Measurements from ENCODE around the gene RAB11A.

Gene RAB11A

GRCh38 chr15:65936282-65936681 is 67.0 kb downstream of the RAB11A start:
- Histone ChIP-seq H3K9ac (ENCODE audit: low read depth, low read length, poor library complexity) (no peak overlapping the region), H2AFZ (ENCODE audit: low read length) (no peak overlapping the region), H3K4me3 (ENCODE audit: low read length in 2 of 2) (no peak overlapping the region), H3K18ac (ENCODE audit: low read length) (no peak overlapping the region), H2BK15ac (ENCODE audit: low read length) (no peak overlapping the region), H3K14ac (ENCODE audit: low read length) (no peak overlapping the region), H4K8ac (ENCODE audit: low read depth, low read length) (no peak overlapping the region), H3K4ac (ENCODE audit: low read length) (no peak overlapping the region), H2AK5ac (ENCODE audit: low read depth, low read length) (no peak overlapping the region), H2BK120ac (ENCODE audit: low read depth, low read length) (no peak overlapping the region), H4K91ac (ENCODE audit: low read depth, low read length, poor library complexity) (no peak overlapping the region), H3K4me1 (ENCODE audit: control insufficient read depth in 2 of 2, insufficient read depth in 1 of 2, low read depth in 1 of 2, low read length in 2 of 2) (no peaks in the 10 kb centered on the region), H3K9me3 (replicated peaks in 1 of 2; ENCODE audit: control insufficient read depth in 2 of 2, insufficient read depth in 1 of 2, low read depth in 1 of 2, low read length in 2 of 2) (no peaks in the 10 kb centered on the region), H3K79me1 (ENCODE audit: low read depth, low read length) (no peaks in the 10 kb centered on the region), H2BK12ac (ENCODE audit: low read length) (no peak overlapping the region), H3K36me3 (replicated peaks in 1 of 2; ENCODE audit: control insufficient read depth in 2 of 2, insufficient read depth in 2 of 2, low read length in 2 of 2) (no peaks in the 10 kb centered on the region), H3K27ac (replicated peaks; ENCODE audit: low read length) (no peak overlapping the region), H2BK5ac (ENCODE audit: low read length) (no peak overlapping the region), H3K27me3 (ENCODE audit: control insufficient read depth in 3 of 3, insufficient read depth in 3 of 3, low read depth in 1 of 3, low read length in 3 of 3) (peaks cover 0 to 1% (median 0%) of the 10 kb centered on the region in 3 experiments), H3K23ac (ENCODE audit: low read depth, low read length, poor library complexity) (no peak overlapping the region), H3K4me2 (ENCODE audit: insufficient read depth, low read length, poor library complexity, severe bottlenecking) (no peak overlapping the region)
- no CpG with 5 or more reads among the region's 1 CpG for WGBS, 2 donors (ENCODE audit: extremely low coverage in 2 of 2, insufficient read length in 2 of 2, insufficient replicate concordance in 1 of 2)
- no peak for DNase-seq (ENCODE audit: low spot score)

DNA sequence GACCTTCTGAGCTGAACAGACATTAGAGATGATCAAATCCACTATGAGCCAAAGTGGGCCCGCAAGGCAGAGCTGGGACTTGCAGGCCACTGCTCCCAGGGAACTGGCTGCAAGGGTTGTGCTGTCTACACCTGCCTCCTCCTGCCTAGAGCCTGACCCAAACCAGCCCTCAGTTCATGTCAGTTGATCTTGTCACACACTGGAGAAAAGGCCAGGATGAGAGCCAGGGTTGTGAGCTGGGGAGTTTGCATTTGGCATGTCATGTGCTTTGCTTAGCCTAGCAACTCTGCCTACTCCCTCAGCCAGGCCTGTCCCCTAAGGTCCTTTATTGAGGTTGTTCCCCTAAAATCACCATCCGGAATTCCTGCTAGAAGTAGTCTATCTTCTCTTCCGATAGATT is 67.8 kb downstream of the RAB11A start:
- H3K23ac ChIP-seq (ENCODE audit: low read depth, low read length, poor library complexity), result no peak overlapping the region
- no peak for DNase-seq (ENCODE audit: low spot score)
- no peak overlapping the region for H3K4me3 ChIP-seq (ENCODE audit: low read length in 2 of 2)
- WGBS, 2 donors (ENCODE audit: extremely low coverage in 2 of 2, insufficient read length in 2 of 2, insufficient replicate concordance in 1 of 2), result no CpG with 5 or more reads among the region's 3 CpGs
- H4K91ac ChIP-seq (ENCODE audit: low read depth, low read length, poor library complexity), result no peak overlapping the region
- no peaks in the 10 kb centered on the region for H3K4me1 ChIP-seq (ENCODE audit: control insufficient read depth in 2 of 2, insufficient read depth in 1 of 2, low read depth in 1 of 2, low read length in 2 of 2)
- no peak overlapping the region for H3K27ac ChIP-seq (replicated peaks; ENCODE audit: low read length)
- no peak overlapping the region for H2BK5ac ChIP-seq (ENCODE audit: low read length)
- H3K4me2 ChIP-seq (ENCODE audit: insufficient read depth, low read length, poor library complexity, severe bottlenecking), result no peak overlapping the region
- no peak overlapping the region for H4K8ac ChIP-seq (ENCODE audit: low read depth, low read length)
- H3K36me3 ChIP-seq (replicated peaks in 1 of 2; ENCODE audit: control insufficient read depth in 2 of 2, insufficient read depth in 2 of 2, low read length in 2 of 2), result no peaks in the 10 kb centered on the region
- no peak overlapping the region for H3K4ac ChIP-seq (ENCODE audit: low read length)
- no peak overlapping the region for H3K14ac ChIP-seq (ENCODE audit: low read length)
- no peak overlapping the region for H2BK15ac ChIP-seq (ENCODE audit: low read length)
- H3K27me3 ChIP-seq (ENCODE audit: control insufficient read depth in 3 of 3, insufficient read depth in 3 of 3, low read depth in 1 of 3, low read length in 3 of 3), result peaks cover 0 to 8% (median 0%) of the 10 kb centered on the region in 3 experiments
- H3K9ac ChIP-seq (ENCODE audit: low read depth, low read length, poor library complexity), result no peak overlapping the region
- no peak overlapping the region for H2BK120ac ChIP-seq (ENCODE audit: low read depth, low read length)
- no peak overlapping the region for H2AK5ac ChIP-seq (ENCODE audit: low read depth, low read length)
- no peaks in the 10 kb centered on the region for H3K79me1 ChIP-seq (ENCODE audit: low read depth, low read length)
- no peak overlapping the region for H2AFZ ChIP-seq (ENCODE audit: low read length)
- H3K18ac ChIP-seq (ENCODE audit: low read length), result no peak overlapping the region
- no peak overlapping the region for H2BK12ac ChIP-seq (ENCODE audit: low read length)
- no peaks in the 10 kb centered on the region for H3K9me3 ChIP-seq (replicated peaks in 1 of 2; ENCODE audit: control insufficient read depth in 2 of 2, insufficient read depth in 1 of 2, low read depth in 1 of 2, low read length in 2 of 2)

DNA sequence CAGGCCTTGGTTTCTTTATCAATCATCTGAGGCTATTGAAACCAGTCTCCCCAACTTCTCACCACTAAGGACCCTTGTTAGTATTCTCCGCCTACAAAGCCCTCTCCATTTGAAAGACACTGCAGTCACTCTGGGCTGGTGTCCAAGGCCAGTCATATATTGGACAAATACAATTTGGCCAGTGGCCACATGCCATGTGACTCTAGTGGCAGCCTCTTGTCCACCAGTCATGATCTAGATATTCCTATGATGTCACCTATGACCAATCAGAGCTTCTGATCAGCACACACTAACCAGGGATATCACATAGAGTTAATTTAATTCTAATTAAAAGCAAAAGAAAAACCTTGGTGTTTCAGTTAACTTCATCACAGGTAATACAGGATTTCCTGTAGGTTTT is 68.2 kb downstream of the RAB11A start:
- Histone ChIP-seq H3K4me1 (ENCODE audit: control insufficient read depth in 2 of 2, insufficient read depth in 1 of 2, low read depth in 1 of 2, low read length in 2 of 2) (no peaks in the 10 kb centered on the region), H2BK120ac (ENCODE audit: low read depth, low read length) (no peak overlapping the region), H4K8ac (ENCODE audit: low read depth, low read length) (no peak overlapping the region), H3K4me2 (ENCODE audit: insufficient read depth, low read length, poor library complexity, severe bottlenecking) (no peak overlapping the region), H4K91ac (ENCODE audit: low read depth, low read length, poor library complexity) (no peak overlapping the region), H3K18ac (ENCODE audit: low read length) (no peak overlapping the region), H3K27ac (replicated peaks; ENCODE audit: low read length) (no peak overlapping the region), H3K14ac (ENCODE audit: low read length) (no peak overlapping the region), H3K36me3 (replicated peaks in 1 of 2; ENCODE audit: control insufficient read depth in 2 of 2, insufficient read depth in 2 of 2, low read length in 2 of 2) (no peaks in the 10 kb centered on the region), H3K4ac (ENCODE audit: low read length) (no peak overlapping the region), H2BK12ac (ENCODE audit: low read length) (no peak overlapping the region), H3K9me3 (replicated peaks in 1 of 2; ENCODE audit: control insufficient read depth in 2 of 2, insufficient read depth in 1 of 2, low read depth in 1 of 2, low read length in 2 of 2) (no peaks in the 10 kb centered on the region), H3K9ac (ENCODE audit: low read depth, low read length, poor library complexity) (no peak overlapping the region), H2BK5ac (ENCODE audit: low read length) (no peak overlapping the region), H3K79me1 (ENCODE audit: low read depth, low read length) (no peaks in the 10 kb centered on the region), H3K23ac (ENCODE audit: low read depth, low read length, poor library complexity) (no peak overlapping the region), H2AFZ (ENCODE audit: low read length) (no peak overlapping the region), H3K27me3 (ENCODE audit: control insufficient read depth in 3 of 3, insufficient read depth in 3 of 3, low read depth in 1 of 3, low read length in 3 of 3) (peaks cover 0 to 10% (median 0%) of the 10 kb centered on the region in 3 experiments), H2BK15ac (ENCODE audit: low read length) (no peak overlapping the region), H2AK5ac (ENCODE audit: low read depth, low read length) (no peak overlapping the region), H3K4me3 (ENCODE audit: low read length in 2 of 2) (no peak overlapping the region)
- no CpG with 5 or more reads among the region's 1 CpG for WGBS, 2 donors (ENCODE audit: extremely low coverage in 2 of 2, insufficient read length in 2 of 2, insufficient replicate concordance in 1 of 2)
- no peak for DNase-seq (ENCODE audit: low spot score)

DNA sequence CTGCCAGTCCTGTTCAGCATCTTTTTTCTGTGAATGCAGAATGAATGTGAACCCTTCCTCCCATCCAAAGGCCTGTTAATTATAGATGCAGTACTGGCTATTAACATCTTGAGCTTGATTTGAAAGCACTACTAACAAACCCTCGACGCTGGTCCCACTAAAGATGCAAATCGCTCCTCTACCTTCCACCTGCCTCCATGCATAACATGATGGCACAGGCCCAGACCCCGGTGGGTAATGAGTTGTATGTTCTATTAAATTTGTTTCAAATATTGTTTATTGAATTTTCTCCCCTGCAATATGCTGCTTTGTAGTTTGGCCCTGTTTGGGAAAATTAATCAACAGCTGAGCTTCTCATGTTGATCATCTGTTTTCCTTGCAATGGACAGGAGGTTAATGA is 69.3 kb downstream of the RAB11A start:
- H4K8ac ChIP-seq (ENCODE audit: low read depth, low read length), result no peak overlapping the region
- H2BK5ac ChIP-seq (ENCODE audit: low read length), result no peak overlapping the region
- H3K36me3 ChIP-seq (replicated peaks in 1 of 2; ENCODE audit: control insufficient read depth in 2 of 2, insufficient read depth in 2 of 2, low read length in 2 of 2), result no peaks in the 10 kb centered on the region
- H3K9ac ChIP-seq (ENCODE audit: low read depth, low read length, poor library complexity), result no peak overlapping the region
- no peak overlapping the region for H2BK120ac ChIP-seq (ENCODE audit: low read depth, low read length)
- H2BK15ac ChIP-seq (ENCODE audit: low read length), result no peak overlapping the region
- H3K4me1 ChIP-seq (ENCODE audit: control insufficient read depth in 2 of 2, insufficient read depth in 1 of 2, low read depth in 1 of 2, low read length in 2 of 2), result no peaks in the 10 kb centered on the region
- H3K23ac ChIP-seq (ENCODE audit: low read depth, low read length, poor library complexity), result no peak overlapping the region
- DNase-seq (ENCODE audit: low spot score), result no peak
- H3K14ac ChIP-seq (ENCODE audit: low read length), result no peak overlapping the region
- H3K4ac ChIP-seq (ENCODE audit: low read length), result no peak overlapping the region
- no peak overlapping the region for H2AK5ac ChIP-seq (ENCODE audit: low read depth, low read length)
- no peak overlapping the region for H3K4me3 ChIP-seq (ENCODE audit: low read length in 2 of 2)
- H2AFZ ChIP-seq (ENCODE audit: low read length), result no peak overlapping the region
- H2BK12ac ChIP-seq (ENCODE audit: low read length), result no peak overlapping the region
- H3K4me2 ChIP-seq (ENCODE audit: insufficient read depth, low read length, poor library complexity, severe bottlenecking), result no peak overlapping the region
- no peaks in the 10 kb centered on the region for H3K79me1 ChIP-seq (ENCODE audit: low read depth, low read length)
- no peak overlapping the region for H4K91ac ChIP-seq (ENCODE audit: low read depth, low read length, poor library complexity)
- H3K27ac ChIP-seq (replicated peaks; ENCODE audit: low read length), result no peak overlapping the region
- WGBS, 2 donors (ENCODE audit: extremely low coverage in 2 of 2, insufficient read length in 2 of 2, insufficient replicate concordance in 1 of 2), result no CpG with 5 or more reads among the region's 4 CpGs
- H3K9me3 ChIP-seq (replicated peaks in 1 of 2; ENCODE audit: control insufficient read depth in 2 of 2, insufficient read depth in 1 of 2, low read depth in 1 of 2, low read length in 2 of 2), result no peaks in the 10 kb centered on the region
- H3K18ac ChIP-seq (ENCODE audit: low read length), result no peak overlapping the region
- H3K27me3 ChIP-seq (ENCODE audit: control insufficient read depth in 3 of 3, insufficient read depth in 3 of 3, low read depth in 1 of 3, low read length in 3 of 3), result peaks cover 0 to 10% (median 0%) of the 10 kb centered on the region in 3 experiments
